MV-4-11 (cell line): ENCODE measurements around the gene MINAR2.

ENCODE experiments used
- DNase-seq: peaks from one replicate; lab custom pipeline; 2025; lab: John Stamatoyannopoulos, UW

Gene MINAR2, protein sequence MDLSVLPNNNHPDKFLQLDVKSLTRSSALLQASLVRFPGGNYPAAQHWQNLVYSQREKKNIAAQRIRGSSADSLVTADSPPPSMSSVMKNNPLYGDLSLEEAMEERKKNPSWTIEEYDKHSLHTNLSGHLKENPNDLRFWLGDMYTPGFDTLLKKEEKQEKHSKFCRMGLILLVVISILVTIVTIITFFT

DNA sequence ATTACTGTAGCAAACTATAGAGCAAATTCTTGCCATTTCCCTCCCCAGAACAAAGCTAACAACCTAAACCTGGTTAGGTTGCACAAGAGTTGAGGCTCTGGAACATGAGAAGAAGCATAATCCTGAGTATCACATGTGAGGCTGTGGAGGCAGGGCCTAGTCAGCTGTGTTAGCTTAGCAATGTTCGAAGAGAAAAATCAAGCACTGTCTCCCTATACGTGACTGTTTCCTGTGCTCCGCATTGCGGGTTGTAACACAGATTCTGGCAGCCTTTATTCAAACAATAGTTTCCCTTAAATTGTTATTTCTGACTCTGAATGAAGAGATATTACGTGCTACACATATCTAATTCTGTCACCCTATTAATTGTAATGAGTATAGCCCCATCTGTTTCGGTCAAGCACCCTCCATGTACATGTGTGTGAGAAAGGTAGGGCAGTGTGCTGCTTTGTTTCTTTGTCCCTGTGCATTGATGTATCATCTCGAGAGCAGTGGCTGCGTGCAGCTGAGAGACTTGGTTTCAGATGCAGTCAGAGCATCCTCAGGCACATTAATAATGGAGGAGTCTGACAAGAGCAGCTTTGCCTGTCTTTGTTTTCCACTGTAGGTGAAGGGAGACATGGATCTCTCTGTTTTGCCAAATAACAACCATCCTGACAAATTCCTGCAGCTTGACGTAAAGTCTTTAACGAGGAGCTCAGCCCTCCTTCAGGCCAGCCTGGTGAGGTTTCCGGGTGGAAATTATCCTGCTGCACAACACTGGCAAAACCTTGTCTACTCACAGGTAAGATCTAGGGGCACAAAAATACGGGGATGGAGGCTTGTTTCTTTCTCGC is at the start of gene MINAR2:
MINAR2 (plus strand) TSS at position 523 of the 836 bp plus-strand sequence; CDS start at position 620, 97 bp downstream.
- DNase-seq, result no peak

DNA sequence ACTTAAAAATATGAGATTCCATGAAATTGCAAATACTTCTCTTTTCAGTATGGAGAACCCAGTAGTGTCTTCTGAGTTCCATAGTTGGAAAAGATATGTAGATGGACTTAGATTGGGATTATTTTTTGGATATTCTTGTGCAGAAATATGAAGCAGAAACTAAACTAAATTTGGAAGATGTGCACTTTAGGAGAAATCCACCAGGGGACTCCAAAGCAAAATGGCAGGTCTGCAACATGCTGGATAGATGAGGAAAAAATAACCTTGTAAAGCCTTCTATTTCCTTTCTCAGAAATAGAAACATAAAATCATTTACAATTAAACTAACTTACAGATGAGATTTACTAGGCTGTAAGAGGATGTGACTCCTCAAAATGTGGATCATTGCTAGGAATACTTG is 49.2 kb upstream of the MINAR2 start:
- DNase-seq, result no peak

DNA sequence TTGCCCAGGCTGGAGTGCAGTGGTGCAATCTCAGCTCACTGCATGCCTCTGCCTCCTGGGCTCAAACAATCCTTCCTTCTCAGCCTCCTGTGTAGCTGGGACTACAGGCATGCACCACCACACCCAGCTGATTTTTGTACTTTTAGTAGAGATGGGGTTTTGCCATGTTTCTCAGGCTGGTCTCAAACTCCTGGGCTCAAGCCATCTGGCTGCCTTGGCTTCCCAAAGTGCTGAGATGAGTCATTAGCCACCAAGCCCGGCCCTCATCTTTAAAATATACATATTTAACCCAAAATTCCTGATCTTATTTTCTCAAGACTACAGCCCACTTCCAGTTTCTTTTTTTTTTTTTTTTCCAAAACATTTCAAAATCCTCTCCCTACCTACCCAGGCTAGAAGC is 31.7 kb upstream of the MINAR2 start:
- DNase-seq, result no peak

DNA sequence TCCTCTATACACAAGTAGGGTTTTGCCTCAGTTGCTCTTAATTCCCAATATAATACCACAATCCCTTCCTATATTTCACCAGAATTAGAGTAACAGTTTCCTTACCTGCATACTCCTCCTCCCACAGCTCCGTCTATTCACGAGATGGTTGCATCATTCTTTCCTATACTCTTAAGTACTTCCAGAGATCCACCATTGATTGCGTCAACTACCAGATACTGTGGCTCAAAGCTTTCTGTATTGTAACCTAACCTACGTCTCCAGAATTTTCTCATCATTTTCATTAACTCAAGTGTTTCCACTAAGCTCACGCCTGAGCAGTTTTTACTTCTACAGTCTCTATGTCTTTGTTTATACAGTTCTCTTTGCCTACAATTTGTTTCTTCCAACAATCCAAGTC is 31.2 kb upstream of the MINAR2 start:
- no peak for DNase-seq

DNA sequence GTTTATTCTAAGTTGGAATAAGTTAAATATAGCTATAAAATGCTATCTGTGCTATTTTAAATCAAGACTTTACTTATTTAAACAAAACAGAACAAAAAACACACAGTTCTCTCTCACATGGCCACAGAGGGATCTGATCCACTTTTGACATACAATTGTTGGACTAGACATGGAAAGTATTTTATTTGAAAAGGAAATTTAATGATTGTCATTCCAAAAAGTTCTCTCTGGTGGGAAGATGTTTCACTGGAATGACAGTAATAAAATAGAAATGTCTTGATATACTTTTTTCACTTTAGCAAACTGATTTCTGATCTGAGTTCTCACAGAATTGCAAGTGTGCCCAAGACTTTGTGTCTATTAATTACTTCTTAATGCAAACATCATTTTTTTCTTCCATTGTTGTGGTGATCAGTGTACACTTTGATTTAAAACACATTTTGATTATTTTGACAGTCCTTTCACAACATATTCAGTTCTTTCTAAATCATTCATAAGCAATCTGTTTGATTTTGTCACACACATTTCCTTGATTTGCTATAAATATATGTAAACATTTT is 30.1 kb upstream of the MINAR2 start:
- no peak for DNase-seq

DNA sequence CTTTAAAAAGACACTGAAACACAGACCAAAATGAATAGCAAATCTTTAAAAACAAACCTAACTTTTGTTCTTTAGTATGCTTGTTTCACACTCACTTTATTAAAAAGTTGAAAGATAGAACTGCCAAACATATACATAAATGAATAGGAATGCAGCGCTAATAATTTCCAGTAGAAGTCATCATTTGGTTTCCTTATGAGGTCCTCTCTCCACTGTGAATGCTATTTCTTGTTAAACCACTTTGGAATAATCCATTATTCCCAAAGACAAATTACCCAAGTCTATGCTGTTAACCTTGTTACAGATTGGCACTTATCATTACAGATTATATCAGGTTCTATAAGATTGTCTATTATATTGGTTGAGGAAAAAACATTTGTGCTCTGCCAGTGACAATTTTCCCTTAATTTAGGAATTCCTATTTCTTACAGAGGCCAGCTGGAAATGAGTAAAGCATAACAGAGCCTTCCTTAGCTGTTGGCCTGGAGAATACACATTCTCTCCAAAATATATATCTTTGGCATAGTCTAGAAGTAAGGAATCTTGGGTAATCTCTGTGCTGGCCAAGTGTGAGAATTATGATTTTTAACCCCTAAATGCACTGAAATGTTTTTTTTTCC is 29.3 kb upstream of the MINAR2 start:
- no peak for DNase-seq

DNA sequence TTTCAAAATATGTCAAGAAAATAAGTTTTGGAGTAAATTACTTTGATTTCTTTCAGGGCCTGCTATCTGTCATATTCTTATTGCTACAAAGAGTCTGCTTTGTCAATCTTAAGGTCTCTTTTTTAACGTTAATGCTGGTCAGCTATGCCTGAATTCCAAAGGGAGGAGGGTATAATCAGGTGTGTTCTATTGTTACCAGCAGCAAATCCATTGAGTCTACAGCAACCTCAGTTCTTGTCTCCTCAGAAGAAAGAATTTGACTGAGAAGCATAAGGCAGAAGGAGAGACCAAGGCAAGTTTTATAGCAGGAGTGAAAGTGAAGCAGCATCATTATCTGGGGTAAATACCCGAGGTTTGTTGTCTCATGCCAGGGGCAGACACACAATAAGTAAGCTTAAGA is 23.7 kb upstream of the MINAR2 start:
- no peak for DNase-seq

DNA sequence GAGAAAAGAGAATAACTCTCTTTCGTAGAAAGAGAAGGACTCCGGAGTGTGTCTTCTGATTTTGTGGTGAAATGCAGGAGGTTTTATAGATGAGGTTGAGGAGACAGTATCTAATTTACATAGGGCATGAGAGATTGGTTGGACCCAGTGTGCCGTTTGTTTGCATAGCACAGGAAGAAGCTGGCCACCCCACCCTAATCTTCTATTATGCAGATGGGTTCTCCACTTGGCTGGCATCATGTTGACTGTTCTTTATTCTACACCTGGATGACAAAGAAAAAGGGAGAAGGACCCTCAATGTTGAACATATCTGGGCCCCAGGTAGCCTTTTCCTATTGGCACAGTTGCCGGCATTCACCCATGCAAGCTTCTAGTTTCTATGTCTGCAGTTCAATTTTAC is 23.2 kb upstream of the MINAR2 start:
- no peak for DNase-seq

DNA sequence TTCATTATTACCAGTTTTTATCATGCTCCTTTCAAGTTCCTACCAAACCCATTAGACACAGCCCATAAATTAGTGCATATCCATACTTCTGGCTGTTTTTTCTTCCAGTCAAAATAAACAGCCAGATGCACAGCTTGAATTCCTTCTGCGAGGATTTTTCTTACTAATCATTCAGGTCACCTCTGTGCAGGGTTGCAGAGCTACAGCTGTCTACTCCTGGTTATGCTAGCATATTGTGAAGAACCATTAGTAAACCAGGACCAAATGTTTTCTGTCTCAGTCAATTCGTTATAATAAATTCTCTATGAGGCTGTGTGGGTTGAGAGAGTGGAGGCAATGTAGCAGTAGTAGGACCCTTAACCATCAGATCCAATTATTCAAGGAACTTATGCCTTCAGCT is 8.1 kb upstream of the MINAR2 start:
- no peak for DNase-seq

DNA sequence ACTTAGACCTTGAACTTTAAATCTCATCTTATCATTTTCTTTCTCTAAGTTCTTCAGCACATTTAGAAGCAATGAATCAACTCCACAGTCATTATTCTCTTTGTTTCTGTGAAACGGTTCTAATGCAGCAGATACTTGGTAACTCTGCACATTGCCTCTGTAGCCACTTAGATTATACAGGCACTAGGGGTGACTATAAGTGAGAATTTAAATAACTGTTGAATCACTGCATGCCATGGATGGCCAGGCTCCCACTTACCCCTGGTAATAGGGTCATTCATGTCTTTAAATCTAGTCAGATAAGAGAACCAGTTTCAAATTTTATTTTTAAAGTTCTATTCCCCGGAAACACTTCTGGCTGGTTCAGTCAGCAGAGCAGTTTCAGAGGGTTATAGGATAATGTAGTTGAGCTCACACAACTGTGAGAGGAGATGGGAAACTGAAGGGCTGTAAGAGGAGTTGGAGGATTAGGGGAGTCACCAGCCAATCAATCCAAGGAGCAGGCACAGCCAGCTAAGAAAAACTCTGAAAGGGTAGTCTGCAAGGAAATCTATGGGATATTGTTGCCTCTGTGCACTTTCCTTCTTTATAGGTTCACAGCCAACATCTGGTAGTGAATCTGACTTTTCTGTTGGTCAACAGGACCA is 4.2 kb upstream of the MINAR2 start:
- no peak for DNase-seq

DNA sequence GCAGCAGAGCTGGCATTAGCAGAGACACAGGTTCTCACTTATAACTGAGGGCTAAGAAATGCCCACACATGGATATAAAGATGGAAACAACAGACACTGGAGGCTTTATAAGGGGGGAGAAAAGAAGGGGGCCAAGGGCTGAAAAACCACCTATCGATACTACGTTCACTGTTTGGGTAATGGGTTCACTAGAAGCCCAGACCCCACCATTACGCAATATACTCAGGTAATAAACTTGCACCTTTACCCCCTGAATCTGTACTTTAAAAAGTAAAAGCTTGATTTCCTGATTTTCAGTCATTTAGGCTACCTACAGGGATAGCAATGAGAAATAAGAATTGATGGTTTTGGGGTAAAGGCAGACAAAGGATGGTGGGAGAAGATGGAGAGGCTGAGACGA is 1.9 kb upstream of the MINAR2 start:
- no peak for DNase-seq

DNA sequence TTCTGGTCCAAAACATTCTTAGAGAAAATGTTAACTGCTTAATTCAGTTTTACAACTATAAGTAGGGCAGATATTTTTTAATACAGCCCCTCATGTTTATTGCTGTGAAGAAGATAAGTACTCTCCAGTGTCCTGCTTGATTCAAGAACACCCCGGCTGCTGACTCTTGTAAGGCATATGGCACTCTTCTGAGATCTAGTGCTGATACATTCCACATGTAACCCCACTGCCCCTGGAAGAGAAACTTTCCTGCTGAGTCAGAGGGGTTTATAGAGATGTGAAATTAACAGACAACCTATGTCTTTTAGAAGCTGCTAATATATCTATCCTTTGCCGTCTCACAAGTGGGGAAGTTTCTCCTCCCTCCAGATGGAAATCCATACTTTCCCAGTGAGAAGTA is 1.0 kb upstream of the MINAR2 start:
- DNase-seq, result no peak

DNA sequence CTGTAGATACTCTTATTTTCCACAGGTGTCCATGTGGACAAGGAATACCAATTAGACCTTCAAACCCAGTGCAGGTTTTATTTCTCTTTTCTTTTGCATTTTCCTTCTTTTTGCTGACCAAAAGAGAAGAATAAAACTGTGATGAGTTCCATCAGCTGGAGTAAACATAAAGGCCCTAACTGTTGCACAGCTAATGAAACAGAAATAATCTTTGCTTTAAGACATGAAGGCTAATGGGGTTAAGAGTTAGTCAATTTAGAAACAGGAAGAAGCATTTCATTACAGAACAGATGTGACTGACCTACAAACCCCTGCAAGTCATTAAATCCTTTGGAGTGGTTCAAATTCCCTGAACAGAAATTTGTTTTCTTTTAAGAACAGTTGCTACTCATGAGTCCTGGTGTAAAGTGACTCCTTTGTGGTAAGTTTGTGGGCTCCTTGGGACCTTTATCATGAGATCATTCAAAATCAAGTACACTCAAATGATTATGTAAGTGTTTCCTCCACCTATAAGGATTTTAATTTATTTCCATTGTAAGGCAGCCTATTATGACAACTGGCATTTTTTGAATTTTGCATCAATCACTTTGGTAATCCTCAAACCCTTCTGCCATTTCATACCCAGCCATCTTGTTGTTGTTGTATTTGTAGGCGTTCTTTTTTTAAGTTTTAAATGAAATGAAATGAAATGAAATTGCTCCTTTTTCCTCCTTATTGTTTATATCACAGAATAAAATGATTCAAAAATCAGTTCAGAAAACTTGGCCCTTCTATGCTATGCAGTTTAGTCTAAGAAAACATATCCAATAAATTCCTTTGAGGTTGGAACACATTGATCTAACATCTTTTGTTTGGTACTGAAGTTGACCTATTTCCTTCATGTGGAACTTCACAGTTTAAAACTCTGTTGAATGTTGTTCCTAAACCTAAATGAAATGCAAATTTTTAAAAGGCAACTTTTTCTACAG is 1.3 kb downstream of the MINAR2 start:
- no peak for DNase-seq

DNA sequence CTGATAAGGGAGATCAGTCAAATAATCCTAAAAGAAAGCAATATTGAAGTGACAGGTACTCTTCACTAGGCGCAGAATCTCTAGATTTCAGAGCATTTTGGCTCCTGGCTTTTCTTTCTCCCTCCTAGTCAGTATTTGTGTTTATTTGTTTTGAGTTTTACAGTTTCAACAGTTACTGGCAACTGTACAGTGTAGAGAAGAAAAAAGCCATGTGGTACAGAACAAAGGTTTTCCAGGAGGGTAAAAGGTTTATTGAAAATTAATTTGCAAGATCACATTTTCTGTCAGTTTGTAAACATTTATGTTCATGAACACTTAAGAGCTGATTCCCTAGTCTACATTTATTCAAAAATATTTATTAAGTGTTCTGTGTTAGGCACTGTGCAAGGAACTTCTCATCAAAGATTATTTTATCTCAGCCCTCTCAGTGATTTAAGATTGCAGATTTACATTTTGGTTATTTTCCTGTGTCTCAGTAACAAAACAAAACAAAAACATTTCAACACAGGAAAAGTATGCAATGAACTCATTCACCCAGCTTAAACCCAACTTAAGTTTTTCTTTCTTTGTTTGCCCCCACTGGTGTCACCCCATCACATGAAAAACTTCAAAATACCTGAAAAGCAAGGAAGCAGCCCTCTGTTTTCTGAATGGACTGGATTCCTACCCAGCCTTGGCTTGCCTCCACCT is 12.9 kb downstream of the MINAR2 start:
- no peak for DNase-seq

DNA sequence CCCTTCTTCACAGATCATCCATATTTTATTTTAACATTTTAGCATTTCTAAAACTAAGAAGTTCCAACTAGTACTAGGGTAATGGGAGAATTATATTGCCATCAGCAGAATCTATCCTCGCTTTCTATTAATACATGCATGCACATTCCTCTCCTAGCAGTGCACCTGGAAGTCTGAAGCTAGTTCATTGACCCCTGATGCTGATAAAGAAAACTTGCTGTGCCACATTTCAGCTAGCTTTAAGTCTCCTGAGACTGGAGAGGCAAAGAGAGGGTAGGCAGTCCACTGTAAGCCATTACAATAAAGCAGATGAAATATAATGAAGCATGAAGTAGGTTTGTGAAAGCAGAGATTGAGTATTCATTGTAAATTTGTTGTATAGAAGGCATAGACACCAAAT is 15.8 kb downstream of the MINAR2 start:
- no peak for DNase-seq

DNA sequence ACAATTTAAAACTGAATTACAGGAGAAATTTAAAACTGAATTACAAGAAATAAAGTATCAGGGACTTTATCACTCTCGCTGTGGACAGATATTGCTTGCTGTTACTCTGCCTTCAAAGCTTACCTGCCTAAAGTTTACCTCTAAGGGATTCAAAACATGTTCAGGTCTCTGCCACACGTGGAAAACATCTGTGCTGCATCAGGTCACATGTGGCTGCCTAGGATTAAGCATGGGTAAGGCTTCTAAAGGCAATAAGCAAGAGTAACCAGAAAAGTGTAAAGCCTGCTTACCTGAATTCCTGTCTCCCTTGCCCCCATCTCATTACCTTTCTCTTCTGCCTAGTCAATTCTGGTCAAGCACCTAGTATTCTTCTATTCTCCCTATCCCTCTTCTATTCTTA is 18.9 kb downstream of the MINAR2 start:
- DNase-seq, result no peak

DNA sequence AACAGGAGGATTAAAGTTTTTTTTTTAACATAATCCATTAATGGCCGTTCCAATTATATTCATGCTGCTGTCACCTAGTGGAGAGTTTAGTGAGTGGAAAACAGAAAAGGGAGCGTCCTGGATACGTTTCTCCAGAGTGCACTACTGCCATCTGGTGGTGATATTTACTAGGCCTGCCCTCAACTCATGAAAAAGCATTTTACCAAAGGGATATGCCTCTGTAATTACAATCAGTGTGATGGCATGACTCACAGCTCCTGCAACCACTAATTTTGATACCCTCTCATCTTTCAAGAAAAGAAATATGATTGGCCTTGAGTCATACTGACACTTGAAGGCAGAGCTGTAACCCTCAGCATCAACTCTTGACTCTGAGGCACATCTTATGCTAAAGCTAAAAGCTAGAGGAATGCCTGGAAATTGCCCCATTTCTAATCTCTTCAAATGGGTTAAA is 20.1 kb downstream of the MINAR2 start:
- peak; percentile 81 for DNase-seq

DNA sequence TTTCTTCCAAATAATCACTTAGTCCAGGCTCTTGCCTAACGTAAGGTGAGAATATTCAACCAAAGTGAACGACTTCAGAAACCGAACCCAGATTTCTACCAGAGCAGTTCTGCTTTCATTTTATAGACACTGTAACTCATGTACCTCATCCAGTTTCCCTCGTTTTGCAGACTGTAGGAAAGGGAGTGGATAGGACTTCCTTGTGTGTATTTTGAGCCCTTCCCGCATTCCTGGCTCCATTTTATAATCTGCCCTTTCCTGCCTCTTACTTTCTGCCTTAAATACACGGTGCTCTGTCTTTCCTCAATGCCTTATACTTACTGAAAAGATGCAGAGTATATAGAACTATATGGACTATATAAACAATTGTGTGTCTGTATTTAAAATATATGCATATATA is 20.8 kb downstream of the MINAR2 start:
- DNase-seq, result no peak

DNA sequence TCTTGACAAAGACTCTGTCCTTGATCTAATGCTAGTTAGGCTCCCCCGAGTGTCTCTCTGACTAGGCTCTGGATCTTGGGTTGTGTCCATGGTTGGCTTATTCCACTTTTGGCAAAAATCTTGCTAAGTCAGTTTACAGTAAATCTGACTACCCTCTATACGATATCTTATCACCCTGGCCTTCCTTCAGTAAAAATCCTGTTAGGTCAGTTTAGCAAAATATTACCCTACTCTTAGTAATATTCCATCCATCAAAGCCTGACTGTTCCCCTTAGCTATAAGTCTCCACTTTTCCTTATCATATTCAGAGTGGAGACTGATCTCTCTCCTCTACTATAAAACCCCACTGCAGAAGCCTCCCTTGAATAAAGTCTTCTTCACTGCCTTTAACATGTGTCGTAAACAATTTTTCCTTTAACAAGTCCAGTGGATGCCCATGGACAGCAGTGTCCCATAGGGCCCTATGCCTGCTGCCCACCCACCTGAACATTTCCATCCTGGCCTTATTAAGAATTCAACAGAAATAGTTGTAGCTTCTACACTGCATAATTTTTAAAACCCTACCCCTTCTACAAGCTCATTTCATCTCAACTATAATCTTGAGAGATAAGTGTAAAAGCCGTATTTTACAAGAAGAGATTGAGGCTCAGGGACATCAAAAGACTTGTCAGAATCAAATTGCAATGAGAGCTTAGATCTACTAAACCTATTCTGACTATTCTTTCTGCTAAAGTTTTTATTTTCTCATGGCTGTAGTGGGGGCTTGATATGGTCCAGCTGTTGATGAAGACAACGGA is 22.3 kb downstream of the MINAR2 start:
- DNase-seq, result no peak
